Stimulated activated CD8-positive, alpha-beta memory T cell treated with anti-CD3 and anti-CD28 coated beads, Interleukin-12 subunit alpha, Interleukin-12 subunit beta, amount 100 ng/mL, for 4 hours (primary cell): ENCODE data around the gene MYORG.

Experiments used
- DNase-seq: peaks from one replicate; pipeline ENCODE4 v3.0.0-alpha.2; 2020; ENCODE audit warnings: low read depth

Gene MYORG

DNA sequence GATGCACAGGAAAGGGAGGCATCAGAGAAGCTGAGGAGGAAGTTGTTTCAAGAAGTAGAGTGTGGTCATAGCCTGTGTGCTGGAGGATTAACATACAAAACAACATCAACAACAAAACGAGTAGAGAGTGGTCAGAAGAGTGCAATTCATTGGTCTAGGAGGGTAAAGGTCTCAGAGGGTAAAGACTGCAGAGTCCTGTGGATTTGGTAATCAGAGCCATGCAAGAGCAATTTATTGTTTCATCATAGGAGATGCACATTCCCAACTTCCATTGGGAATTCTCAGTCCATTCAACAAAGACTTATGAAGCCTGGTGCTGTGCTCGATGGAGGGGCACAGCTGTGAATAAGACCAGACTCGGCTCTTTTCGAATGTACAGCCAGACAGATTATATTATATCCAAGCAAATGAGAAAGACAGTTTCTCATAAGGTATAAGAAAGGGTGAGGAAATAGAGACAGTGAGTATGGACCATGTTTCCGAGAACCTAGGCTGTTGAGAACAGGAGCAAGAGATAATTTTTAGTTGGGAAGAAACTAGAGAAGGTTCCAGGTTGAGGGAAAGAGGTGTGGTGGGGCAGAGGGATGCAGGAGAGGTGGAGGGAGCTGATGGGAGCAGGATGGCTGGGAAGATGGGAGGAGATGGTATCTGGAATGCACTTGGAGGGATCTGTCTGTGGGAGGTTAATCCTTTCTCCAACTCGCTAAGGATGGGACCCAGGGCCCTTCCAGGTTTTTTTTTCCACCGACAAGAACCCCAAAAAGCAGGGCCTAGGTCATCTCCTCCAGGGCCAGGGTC lies 7.9 kb upstream of the MYORG start:
- DNase-seq = no peak

DNA sequence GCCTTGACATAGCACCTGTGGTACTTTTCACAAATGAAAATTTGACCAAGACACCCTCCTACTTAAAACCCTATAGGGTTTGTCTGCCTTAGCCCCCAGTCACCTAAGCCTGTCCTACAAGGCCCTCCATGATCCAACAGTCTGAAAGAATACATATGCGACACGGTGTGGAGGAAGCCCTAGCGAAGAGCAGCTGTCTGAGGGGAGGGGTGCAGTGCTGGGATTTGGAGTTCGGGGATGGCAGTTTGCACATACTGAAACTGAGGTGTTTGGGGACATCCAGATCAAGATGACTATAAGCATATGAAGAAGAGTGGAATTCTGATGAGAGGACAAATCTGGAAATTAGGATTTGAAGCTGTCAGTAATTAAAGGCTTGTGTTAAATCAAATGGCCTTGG lies 7.2 kb upstream of the MYORG start:
- no peak for DNase-seq

DNA sequence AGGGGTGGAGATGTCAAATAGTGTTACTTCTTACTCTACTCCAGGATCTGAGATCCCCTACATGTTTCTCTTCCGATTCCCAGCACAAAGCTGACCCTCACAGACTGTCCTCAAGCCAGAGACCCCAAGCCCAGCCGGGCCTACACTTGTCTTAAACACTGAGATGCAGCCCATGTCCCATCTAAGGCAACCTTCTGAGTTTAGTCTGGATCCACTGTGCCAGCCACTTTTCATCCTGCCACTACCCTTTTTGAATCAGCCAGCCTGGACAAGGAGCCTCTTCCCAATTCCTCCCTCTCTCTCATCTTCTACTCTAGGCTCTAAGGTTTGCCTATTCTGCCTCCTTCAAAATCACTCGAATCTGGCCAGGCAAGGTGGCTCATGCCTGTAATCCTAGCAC lies 6.2 kb upstream of the MYORG start:
- DNase-seq = no peak

DNA sequence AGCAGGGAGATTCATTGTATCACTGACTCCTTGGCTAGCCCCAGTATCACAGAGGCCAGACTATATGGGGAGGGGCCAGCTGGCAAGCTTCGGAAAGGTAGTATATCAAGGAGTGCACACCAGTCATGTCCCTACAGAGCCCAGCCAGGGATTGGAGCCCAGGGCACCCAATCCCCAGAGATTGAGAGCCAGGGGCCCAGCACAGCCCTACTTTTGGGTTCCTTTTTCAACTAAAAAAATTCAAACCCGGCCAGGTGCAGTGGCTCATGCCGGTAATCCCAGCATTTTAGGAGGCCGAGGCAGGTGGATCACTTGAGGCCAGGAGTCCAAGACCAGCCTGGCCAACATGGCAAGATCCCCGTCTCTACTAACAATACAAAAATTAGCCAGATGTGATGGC lies 5.4 kb upstream of the MYORG start:
- no peak for DNase-seq

DNA sequence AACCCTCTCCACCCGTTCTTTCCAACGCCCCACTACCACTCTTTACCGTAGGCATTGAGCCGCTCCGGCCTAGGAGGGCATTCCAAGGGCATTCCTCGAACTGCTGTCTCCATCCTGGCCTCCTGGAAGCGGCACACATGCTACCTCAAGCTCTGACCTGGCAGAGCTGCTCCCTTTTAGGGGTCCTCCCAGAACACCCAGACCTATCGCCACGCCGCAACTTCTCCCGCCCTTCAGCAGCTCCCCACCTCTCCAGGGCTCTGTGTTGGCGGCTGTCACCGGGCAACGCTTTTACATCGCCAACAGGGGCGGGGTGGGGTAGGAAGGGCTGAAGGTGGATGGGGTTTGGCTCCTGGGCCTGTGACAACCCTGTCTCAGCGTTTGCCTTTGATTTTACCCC lies 4.6 kb upstream of the MYORG start:
- no peak for DNase-seq

DNA sequence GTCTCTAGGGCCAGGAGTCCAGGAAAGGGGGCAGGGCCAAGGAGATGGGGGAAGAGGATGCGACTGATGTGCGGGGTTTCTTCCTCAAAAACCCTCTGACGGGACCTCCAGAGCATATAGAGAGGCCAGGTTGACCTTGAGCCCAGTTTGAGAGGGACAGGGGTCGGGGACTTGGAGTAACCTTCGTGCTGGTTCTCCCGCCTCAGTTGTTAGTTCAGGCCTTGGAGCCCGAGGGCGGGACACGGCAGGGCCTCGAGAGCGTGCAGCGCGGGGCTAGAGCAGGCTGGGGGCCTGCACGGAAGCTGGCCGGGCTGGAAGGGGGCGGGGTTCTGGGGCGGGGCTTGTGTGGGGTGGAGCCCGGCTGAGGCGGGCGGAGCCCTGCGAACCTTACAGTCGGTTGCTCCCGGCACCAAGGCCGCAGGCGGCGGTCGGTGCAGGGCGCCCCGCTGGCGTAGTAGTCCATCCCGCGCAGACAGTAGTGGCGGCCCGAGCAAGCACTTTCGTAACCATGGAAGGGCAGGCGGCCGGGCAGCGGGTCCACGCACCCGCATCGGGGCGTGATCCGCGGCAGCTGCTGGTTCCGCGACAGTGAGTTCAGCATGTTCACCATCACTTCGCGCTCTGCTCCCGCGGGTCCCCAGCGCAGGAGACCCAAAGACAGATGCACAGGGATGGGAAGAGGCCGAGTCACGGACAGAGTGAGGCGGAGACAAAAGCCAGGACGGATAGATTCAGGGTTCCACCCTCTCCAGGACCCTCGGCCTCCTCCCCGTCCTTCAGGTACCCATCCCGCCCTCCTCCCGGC lies 4.0 kb upstream of the MYORG start:
- DNase-seq = peak; percentile 61

DNA sequence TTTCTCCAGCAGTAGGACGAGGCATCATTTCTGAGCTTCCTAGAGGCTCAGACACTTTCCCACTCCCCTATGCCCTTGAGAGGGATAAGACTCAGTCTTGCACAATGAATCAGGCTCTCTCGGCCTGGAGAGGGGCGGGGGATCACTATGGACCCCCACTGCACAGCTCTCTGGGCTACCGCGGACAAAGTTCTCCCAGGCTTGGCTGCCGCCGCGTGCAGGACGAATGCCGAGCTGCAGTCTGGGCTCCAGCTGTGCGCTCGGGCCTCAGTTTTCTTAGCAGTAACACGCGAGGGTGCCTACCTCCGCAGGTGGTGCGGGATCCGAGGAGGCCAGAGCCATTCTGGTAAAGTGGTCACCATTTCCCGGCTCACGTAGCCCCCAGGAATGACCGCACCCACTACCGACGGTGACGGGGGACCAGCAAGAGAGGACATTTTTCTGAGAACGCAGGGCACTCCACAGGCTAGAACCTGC lies 3.4 kb upstream of the MYORG start:
- no peak for DNase-seq

DNA sequence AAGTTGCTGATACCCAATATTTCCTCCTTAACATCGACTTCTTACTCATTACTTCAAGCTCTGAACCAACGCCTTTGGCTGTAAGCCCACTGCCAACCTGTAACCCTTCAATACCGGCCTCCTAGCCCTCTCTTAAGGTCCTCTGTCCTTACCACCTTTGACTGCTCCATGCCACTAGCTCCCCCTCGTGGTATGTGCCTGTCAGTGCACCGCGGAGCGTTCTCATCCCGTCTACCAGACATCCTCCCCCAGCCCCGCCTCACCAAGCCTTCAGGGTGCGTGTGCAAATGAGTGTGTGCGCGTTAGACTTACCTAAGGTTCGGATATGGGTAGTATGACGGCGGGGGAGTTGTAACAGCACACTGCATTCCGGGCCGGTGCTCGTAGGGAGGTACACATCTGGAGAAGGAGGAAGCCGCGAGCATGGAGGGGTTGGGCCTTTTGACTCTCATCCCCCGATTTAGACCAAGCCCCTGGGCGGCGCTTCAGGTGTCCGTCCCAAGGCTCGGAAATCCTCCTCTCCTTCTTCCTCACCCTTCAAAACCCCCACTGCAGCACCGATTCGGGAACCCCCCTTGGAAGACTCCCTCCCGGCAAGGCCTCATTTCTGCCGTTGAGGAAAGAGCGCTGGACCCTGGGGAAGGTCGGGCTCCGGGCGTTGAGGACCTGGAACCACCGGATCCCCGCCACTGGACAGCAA lies 2.8 kb upstream of the MYORG start:
- DNase-seq = peak; percentile 65

DNA sequence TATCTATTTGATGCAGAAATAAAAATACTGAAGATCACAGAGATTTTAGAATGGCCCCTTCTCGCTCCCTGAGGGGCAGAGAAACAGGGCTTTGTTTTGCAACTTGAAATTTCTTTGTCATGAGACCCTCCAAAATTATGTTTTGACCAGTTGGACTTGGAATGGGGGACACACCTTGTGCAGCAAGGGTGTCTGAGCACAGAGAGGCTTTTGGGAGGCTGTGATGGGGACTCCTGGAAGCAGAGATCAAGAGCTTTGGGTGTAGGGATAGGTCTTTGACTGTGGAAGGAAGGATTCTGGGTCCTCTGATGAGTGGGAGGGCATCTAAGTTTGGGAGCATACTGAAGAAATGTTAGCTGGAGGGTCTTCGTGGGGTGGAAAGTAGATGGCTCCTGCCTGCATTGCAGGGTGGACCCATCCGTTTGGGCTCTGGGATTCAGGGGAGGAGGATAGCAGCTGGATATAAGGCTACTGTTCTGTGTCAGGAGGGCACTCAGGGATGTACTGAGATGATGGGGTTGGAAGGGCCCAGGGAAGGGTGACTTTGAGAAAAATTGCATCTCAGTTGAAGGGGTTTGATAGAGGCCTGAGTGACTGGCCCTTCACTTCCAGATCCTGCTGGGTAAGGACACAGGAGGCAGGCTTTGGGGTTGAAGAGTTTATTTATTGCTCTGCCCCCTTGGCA lies 1.8 kb upstream of the MYORG start:
- DNase-seq = no peak

DNA sequence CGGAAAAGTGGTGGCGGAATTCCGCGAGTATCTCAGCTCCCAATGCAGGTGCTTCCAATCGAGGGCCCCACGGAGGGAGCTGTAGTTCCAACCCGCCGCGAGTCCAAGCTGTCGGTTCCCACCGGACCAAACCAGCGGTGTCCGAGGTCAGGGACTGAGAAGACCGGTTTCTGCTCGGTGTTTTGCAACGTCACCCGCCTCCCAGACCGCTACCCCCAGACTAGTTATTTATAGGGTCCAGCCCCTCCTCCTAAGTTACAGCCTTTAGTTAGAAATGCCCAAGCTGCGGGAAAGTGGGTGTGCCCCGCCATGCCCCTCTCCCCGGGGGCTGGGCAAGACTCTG lies 677 bp upstream of the MYORG start:
- no peak for DNase-seq

DNA sequence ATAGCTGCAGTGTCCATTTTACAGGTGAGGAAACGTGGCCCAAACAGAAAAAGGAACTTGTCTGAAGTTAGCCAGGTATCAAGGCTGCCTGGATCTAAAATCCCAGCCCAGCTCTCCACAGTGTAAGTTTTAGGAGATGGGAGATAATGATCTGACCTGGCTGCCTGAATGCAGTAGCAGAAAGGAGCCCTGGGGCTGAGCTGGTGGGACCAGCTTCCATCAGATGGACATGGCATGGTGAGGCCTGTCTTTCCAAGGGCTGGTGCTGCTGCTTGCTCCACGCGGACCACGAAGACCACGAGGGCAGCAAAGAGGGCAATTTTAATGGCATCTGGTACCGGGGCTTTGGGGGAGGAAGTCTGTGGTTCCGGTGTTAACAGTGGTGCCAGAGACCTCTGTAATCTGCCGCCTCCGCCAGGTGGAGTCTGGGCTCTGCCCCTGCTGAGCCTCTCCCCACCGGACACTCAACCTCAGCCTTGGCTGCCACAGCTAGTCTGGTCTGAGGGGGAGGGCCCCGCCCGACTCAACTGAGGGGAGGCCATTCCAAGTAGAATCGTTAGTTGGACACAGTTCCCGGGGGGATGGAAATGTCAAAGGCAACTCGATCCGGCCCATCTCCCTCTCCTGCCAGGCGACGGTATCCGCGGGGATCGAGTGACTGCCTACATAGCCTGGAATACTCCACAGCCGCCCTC lies 650 bp downstream of the MYORG start:
- DNase-seq = peak; percentile 26

DNA sequence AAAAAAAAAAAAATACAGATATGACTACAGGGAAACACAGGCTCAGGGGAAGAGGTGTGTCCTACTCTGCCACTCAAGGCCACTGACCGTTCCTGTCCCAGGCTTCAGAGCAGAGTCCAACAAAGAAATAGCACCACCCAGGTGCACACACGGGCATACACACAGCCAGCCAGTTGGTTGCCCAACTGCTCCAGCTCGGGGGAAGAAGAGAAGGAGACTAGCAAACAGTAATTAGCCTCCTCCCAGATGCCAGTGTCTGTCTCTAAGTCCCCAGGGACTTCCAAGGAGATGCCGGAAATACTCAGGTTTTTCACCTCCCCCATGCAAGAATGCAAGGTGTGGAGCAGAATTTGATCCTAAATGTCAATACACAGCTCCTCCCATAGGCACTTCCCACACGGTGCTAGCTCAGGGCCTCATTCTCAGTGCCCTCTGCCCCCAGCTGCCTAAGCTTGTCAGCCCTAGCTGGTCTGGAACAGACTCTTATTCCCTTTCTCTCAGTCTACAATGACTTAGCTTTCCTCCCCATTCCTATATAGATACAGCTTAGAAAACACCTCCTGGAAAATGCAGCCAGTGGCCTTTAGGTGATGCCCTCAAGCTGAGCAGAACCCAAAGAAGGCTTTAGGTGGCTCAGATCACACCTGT lies 1.7 kb downstream of the MYORG start:
- no peak for DNase-seq

DNA sequence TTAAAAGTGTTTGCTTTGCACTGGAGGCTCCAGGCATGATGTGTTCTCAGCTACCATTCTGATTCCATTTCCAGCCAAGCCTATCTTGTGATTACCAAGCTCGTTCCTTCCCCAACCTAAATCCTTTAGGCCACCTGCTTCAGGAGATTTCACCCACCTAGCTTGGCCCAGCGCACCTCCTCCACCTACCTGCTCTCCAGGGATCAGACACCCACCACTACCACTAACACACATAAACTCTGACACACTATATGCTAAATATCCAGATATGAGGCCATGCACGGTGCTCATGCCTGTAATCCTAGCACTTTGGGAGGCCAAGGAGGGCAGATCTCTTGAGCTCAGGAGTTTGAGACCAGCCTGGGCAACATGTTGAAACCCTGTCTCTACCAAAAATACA lies 2.4 kb downstream of the MYORG start:
- no peak for DNase-seq

DNA sequence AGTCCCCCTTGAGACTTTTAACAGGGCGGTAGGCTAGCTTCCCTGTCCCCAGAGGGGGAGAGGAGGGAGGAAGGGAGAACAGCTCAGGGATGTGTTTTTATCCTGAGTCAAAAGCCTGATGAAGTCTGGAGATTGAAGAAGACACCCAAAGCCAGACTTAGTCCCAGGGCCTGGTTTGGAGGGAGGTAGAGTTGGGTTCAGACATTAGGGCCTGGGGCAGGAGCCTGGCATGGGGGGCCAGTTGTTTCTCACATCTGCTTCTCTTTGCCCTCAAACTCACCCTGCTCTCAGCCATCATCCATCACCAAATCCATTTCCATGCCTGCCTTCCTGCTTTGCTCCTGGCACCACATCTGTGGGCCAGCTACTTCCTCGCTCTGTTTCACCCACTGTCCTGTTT lies 2.9 kb downstream of the MYORG start:
- DNase-seq = no peak

DNA sequence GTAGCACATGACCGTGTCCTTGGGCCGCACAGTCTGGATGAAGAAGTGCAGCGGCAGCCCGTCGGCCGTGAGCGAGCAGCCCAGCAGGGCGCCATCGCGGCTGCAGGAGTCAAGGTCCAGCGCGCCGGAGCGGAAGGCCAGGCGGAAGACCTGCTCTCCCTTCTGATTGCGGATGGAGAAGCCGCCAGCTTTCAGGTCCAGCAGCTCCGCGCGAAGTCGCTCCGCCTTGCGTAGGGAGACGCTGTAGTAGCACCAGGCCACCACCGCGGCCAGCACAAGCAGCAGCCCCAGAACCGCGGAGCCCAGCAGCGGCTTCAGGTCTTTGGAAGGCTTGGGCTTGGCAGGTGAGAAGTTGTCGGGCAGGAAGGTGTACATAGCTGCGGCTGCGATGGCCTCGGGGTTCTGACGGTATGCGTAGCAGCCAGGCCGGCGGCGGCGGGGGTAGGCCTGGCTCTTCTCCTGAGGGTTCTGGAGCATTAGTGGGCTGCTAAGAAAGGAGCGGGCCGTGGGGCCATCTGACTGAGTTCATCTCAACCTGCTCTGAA lies 4.2 kb downstream of the MYORG start:
- DNase-seq = no peak

DNA sequence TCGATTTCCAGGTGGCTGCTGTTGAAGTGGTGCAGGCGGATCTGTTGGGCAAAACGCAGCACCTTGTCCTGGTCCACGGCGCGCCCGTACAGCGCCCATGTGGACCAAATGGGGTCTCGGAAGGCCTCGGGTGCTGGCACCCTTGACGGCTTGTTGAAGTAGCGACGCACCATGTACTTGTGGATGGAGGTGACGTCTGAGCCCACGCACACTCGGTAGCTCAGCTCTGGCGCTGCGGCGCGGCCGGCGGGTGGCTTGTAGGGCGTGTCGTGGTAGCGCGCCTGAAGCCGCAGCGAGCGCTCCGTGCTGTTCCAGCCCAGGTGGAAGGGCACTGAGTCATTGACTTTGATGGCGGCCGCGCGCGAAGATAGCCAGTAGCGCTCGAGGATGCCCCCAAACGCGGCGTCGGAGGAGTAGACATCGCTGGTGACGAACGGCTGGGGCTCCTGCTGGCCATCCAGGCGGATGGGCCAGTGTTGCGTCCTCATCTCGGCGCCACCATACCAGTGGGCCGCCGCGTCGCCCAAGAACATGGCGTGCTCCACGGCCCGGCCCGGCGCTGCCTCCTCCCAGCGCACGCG lies 4.7 kb downstream of the MYORG start:
- no peak for DNase-seq

DNA sequence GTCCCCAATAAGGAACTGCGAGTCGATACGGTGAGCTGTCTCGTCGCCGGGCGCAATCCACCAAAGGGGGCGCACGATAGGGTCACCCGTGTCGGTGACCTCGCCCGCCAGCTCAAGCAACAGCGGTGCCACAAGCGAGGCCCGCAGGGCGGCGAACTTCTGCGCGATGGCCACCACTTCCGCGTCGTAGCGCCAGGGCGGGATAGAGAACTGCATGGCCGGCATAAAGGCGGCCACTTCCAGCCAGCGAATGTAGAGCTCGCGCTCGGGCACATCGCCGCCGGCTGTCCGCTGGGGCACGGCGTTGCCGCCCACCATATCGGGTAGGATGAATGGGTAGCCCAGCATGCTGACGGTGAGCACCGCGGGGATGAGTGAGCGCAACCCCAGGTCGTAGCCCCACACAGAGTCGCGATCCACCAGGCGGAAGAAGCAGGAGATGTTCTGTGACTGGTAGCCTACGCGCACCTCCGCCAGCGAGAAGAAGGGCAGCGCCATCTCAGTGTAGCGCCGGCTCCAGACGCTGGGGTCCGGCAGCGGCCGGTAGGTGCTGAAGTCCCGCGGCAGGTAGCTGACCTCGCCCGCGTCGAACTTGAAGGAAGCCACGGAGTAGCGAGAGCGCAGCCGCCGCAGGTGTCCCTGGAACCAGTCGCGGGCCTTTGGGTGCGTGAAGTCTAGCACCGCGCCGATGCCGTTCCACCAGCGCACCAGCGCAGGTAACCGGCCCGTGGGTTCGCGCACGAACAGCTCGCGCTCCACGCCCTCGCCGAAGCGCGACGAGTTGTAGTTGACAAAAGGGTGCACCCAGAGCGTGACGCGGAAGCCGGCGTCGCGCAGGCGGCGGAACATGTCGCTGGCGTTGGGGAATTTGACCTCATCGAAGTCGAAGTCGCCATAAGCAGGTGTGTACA lies 5.5 kb downstream of the MYORG start:
- no peak for DNase-seq

DNA sequence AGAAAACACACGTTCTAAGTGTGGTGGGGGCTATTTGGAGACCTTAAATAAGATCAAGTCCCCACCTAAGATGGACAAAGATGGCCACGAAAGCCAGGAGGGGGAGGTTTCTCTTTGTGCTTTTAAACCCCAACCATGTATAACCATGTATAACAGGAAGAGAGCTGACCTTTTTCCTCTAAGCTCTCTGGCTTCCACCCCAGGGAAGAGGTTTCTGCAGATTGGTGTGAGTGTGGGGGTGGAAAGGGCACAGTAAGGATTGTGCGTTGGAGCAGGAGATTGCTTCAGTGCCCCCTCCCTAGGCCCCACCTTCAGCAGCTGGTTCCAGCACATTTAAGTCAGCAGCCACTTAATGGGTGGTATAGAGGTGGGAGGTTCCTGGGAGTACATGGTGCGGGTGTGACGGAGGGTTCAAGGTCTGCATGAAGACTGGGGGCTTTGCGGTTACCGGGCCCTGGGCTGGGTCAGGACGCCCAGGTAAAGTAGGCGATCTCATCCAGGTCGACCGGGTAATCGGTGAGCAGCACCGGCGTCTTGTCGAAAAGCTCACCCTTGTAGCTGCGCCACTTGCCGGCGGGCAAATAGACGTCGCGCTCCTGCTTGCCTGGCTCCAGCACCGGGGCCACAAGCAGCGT lies 6.2 kb downstream of the MYORG start:
- no peak for DNase-seq

DNA sequence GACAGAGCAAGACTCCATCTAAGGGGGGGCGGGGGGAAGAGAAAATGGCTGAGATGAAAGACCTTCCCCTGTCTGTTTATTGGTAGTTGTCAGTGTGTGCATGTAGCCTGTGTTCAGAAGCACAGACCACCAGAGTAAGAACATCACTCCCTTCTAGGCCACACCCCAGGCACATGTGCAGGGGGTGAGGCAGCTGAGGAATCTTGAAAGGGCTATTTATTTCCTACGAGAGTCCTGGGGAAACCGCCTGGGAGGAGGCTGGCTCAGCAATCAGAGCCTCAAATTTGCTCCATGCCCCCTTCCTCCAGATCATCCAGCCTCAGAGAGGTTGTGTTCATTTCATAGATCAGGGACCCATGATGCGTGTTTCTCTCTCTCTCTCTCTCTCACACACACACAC lies 7.1 kb downstream of the MYORG start:
- no peak for DNase-seq
